Activated T-helper 17 cell treated with anti-CD3 and anti-CD28 coated beads, Interleukin-2, amount 50 U/mL, for 72 hours (primary cell): Measurements from ENCODE around the gene LRRIQ4. TPM values are rescaled to one million over a fixed set of nuclear protein-coding genes. Genes with fewer than 3 reads are reported as not detected.

Experiments used
- ATAC-seq: fragments of 150-1000 bp; cut with Tn5 transposase; replicated peaks from 2 replicates; pipeline ENCODE4 v1.10.0; 2021; ENCODE audit warnings: mild to moderate bottlenecking, moderate library complexity
- H3K27ac Mint-ChIP-seq: one replicate; pipeline ENCODE4 v1.8.0; 2022; ENCODE audit warnings: mixed read lengths
- H3K27me3 Mint-ChIP-seq: one replicate; pipeline ENCODE4 v1.8.0; 2022; ENCODE audit warnings: mixed read lengths
- H3K36me3 Mint-ChIP-seq: one replicate; pipeline ENCODE4 v1.8.0; 2022; ENCODE audit warnings: low read depth, mild to moderate bottlenecking, mixed read lengths
- H3K4me1 Mint-ChIP-seq: one replicate; pipeline ENCODE4 v1.8.0; 2022; ENCODE audit warnings: mixed read lengths
- H3K4me3 Mint-ChIP-seq: one replicate; pipeline ENCODE4 v1.8.0; 2022; ENCODE audit warnings: mild to moderate bottlenecking, mixed read lengths
- H3K9me3 Mint-ChIP-seq: one replicate; pipeline ENCODE4 v1.8.0; 2022; ENCODE audit warnings: mixed read lengths
- total RNA-seq, 2 donors: library from RNA; stranded (reverse); gene quantifications; one replicate each; pipeline ENCODE4 v1.2.3, GENCODE V29; 2022

The LRRIQ4 gene
- total RNA-seq, 2 donors from 2014 or later = 0.13 TPM

- H3K27ac Mint-ChIP-seq = no peak overlapping the region
- no peak for ATAC-seq
- no peaks in the 10 kb centered on the region for H3K36me3 Mint-ChIP-seq
- H3K9me3 Mint-ChIP-seq = no peaks in the 10 kb centered on the region
- no peaks in the 10 kb centered on the region for H3K4me1 Mint-ChIP-seq
- no peak overlapping the region for H3K4me3 Mint-ChIP-seq
- H3K27me3 Mint-ChIP-seq = peaks cover 24% of the 10 kb centered on the region
These were observed 10.3 kb downstream of the LRRIQ4 start for GRCh38 chr3:169822983-169823382.

- Mint-ChIP-seq H3K27me3 (peaks cover 19% of the 10 kb centered on the region), H3K4me3 (no peak overlapping the region), H3K9me3 (no peaks in the 10 kb centered on the region), H3K36me3 (no peaks in the 10 kb centered on the region), H3K27ac (no peak overlapping the region), H3K4me1 (no peaks in the 10 kb centered on the region)
- no peak for ATAC-seq
These were observed 12.6 kb downstream of the LRRIQ4 start for GRCh38 chr3:169825316-169825715.

- H3K27me3 Mint-ChIP-seq = peaks cover 9% of the 10 kb centered on the region
- no peaks in the 10 kb centered on the region for H3K4me1 Mint-ChIP-seq
- no peaks in the 10 kb centered on the region for H3K36me3 Mint-ChIP-seq
- H3K9me3 Mint-ChIP-seq = no peaks in the 10 kb centered on the region
- H3K27ac Mint-ChIP-seq = no peak overlapping the region
- no peak overlapping the region for H3K4me3 Mint-ChIP-seq
- ATAC-seq = no peak
These were observed 15.0 kb downstream of the LRRIQ4 start for GRCh38 chr3:169827712-169828111.

DNA sequence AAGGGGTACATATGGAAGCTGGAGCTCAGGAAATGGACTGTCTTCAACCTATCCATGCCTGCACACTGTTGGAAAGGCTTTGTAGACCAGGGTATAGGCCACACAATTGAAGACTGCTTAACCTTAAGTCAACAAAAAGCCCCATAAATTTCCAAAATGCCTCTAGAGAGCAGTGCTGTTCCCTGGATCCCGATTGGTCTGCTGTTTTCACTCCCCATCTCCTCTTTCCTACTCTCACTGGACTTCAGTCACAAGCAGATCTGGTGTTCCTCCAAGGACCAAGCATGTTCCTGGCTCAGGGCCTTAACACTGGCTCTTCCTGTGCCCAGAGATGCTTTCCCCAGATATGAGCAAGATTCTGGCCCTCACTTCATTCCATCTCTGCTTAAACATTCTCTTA lies 22.9 kb downstream of the LRRIQ4 start:
- Mint-ChIP-seq H3K4me1 (no peaks in the 10 kb centered on the region), H3K27me3 (peaks cover 9% of the 10 kb centered on the region), H3K4me3 (no peak overlapping the region), H3K9me3 (no peaks in the 10 kb centered on the region), H3K27ac (no peak overlapping the region), H3K36me3 (no peaks in the 10 kb centered on the region)
- no peak for ATAC-seq

- no peak overlapping the region for H3K4me3 Mint-ChIP-seq
- H3K9me3 Mint-ChIP-seq = no peaks in the 10 kb centered on the region
- H3K4me1 Mint-ChIP-seq = no peaks in the 10 kb centered on the region
- H3K27me3 Mint-ChIP-seq = peaks cover 10% of the 10 kb centered on the region
- H3K27ac Mint-ChIP-seq = no peak overlapping the region
- ATAC-seq = no peak
- no peaks in the 10 kb centered on the region for H3K36me3 Mint-ChIP-seq
These were observed 23.6 kb downstream of the LRRIQ4 start for GRCh38 chr3:169836078-169836941.

DNA sequence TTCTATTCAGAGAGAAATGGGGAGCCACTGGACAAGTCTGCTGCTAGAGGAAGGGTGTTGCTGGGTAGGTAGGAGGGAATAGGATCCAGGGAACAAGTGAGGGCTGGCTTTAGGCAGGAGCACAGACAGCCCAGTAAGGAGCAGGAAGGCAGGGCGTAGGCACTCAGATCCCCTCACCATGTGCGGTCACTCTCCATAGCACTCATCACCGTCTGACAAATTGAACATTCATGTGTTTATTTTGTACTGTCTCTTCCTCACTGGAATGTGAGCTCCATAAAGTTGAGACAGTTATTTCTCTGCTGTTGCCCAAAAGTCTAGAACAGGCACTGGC lies 24.2 kb downstream of the LRRIQ4 start:
- no peak for ATAC-seq
- no peaks in the 10 kb centered on the region for H3K4me1 Mint-ChIP-seq

DNA sequence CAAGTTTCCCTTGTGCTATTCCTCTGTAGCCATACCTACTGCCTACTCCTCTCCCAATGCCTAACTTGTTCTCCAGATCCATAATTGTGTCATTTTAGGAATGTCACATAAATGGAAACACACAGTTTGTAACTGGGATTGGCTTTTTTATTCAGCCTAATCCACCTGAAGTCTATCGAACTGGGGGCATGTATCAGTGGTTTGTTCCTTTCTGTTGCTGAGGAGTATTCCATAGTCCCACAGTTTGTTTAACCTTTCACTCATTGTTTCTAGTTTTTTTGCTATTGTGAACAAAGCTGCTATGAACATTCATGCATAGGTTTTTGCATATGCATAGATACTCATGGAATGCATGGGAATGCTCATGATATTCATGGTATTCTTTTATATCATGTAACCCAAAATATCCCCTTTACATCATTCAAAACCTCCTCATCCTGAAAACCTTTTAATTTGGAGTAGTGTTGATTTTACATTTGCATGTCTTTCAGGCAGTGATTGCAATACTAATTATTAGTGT lies 25.9 kb downstream of the LRRIQ4 start:
- peaks cover 10% of the 10 kb centered on the region for H3K27me3 Mint-ChIP-seq
- no peak for ATAC-seq
- H3K27ac Mint-ChIP-seq = no peak overlapping the region
- H3K4me1 Mint-ChIP-seq = no peaks in the 10 kb centered on the region
- H3K36me3 Mint-ChIP-seq = no peaks in the 10 kb centered on the region
- H3K9me3 Mint-ChIP-seq = no peaks in the 10 kb centered on the region
- no peak overlapping the region for H3K4me3 Mint-ChIP-seq

More for the DNA sequence above, 24.2 kb downstream of the LRRIQ4 start:
- H3K4me3 Mint-ChIP-seq = no peak overlapping the region
- no peaks in the 10 kb centered on the region for H3K9me3 Mint-ChIP-seq
- H3K27me3 Mint-ChIP-seq = peaks cover 10% of the 10 kb centered on the region
- no peak overlapping the region for H3K27ac Mint-ChIP-seq
- no peaks in the 10 kb centered on the region for H3K36me3 Mint-ChIP-seq

- Mint-ChIP-seq H3K4me1 (no peaks in the 10 kb centered on the region), H3K4me3 (no peak overlapping the region), H3K27me3 (peaks cover 10% of the 10 kb centered on the region)
These were observed 28.5 kb downstream of the LRRIQ4 start for GRCh38 chr3:169841171-169841570.

GRCh38 chr3:169842960-169843359 lies 30.3 kb downstream of the LRRIQ4 start:
- H3K4me3 Mint-ChIP-seq = no peak overlapping the region
- H3K4me1 Mint-ChIP-seq = no peaks in the 10 kb centered on the region
- H3K9me3 Mint-ChIP-seq = no peaks in the 10 kb centered on the region
- peaks cover 6% of the 10 kb centered on the region for H3K27me3 Mint-ChIP-seq
- no peak overlapping the region for H3K27ac Mint-ChIP-seq
- ATAC-seq = no peak
- no peaks in the 10 kb centered on the region for H3K36me3 Mint-ChIP-seq

More at GRCh38 chr3:169841171-169841570, 28.5 kb downstream of the LRRIQ4 start:
- Mint-ChIP-seq H3K27ac (no peak overlapping the region), H3K36me3 (no peaks in the 10 kb centered on the region), H3K9me3 (no peaks in the 10 kb centered on the region)
- ATAC-seq = no peak

- ATAC-seq = no peak
- H3K9me3 Mint-ChIP-seq = no peaks in the 10 kb centered on the region
- no peak overlapping the region for H3K4me3 Mint-ChIP-seq
- H3K27ac Mint-ChIP-seq = no peak overlapping the region
- H3K4me1 Mint-ChIP-seq = no peaks in the 10 kb centered on the region
- H3K27me3 Mint-ChIP-seq = no peaks in the 10 kb centered on the region
- no peaks in the 10 kb centered on the region for H3K36me3 Mint-ChIP-seq
These were observed 34.0 kb downstream of the LRRIQ4 start for GRCh38 chr3:169846458-169847193.

DNA sequence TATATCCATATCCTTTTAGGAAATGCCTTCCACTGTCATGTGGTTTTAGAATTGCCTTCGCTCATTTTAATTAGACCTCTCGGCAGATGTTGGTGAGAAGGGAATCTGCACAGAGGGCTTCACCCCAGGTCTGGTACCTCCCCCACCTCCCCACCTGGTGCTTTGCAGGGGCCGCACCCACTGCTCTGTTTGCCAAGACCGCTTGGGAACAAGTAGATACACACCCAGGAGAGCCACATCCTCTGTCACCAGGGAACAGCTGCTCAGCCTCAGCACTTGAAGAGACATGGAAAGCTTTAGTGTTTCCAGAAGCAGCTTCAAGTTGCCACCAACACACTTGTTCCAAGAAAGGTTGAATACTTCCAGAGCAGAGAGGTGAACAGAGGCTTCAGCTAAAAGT lies 35.2 kb downstream of the LRRIQ4 start:
- Mint-ChIP-seq H3K4me1 (no peaks in the 10 kb centered on the region), H3K27me3 (no peaks in the 10 kb centered on the region), H3K4me3 (no peak overlapping the region), H3K27ac (no peak overlapping the region), H3K36me3 (no peaks in the 10 kb centered on the region), H3K9me3 (no peaks in the 10 kb centered on the region)
- ATAC-seq = no peak

DNA sequence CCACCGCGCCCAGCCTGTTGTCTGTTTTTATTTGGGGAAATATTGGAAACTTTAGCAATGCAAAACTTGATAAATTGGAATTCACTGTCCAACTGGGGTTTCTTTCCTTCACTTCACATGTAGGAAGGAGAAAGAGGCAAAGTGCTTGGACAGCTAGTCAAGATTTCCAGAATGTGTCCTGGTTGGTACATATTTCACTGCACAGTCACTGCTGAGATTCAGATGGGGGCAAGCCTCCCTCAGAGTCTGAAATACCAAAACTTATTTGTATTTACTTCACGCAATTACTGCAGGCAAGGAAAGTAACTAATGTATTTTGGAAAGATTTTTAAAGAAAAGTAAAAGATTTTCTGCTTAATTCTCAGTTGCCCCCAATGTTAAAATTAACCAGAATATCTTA lies 36.1 kb downstream of the LRRIQ4 start:
- Mint-ChIP-seq H3K27ac (no peak overlapping the region), H3K36me3 (no peaks in the 10 kb centered on the region), H3K4me1 (no peaks in the 10 kb centered on the region), H3K4me3 (no peak overlapping the region), H3K27me3 (no peaks in the 10 kb centered on the region), H3K9me3 (no peaks in the 10 kb centered on the region)
- ATAC-seq = no peak

GRCh38 chr3:169850618-169851017 lies 37.9 kb downstream of the LRRIQ4 start:
- Mint-ChIP-seq H3K4me1 (no peaks in the 10 kb centered on the region), H3K4me3 (no peak overlapping the region), H3K36me3 (no peaks in the 10 kb centered on the region), H3K27me3 (no peaks in the 10 kb centered on the region), H3K9me3 (no peaks in the 10 kb centered on the region), H3K27ac (no peak overlapping the region)
- no peak for ATAC-seq

- H3K9me3 Mint-ChIP-seq = no peaks in the 10 kb centered on the region
- no peak overlapping the region for H3K27ac Mint-ChIP-seq
- H3K27me3 Mint-ChIP-seq = peaks cover 8% of the 10 kb centered on the region
- ATAC-seq = no peak
- no peaks in the 10 kb centered on the region for H3K4me1 Mint-ChIP-seq
- H3K4me3 Mint-ChIP-seq = no peak overlapping the region
- H3K36me3 Mint-ChIP-seq = no peaks in the 10 kb centered on the region
These were observed 42.8 kb downstream of the LRRIQ4 start for GRCh38 chr3:169855514-169855913.

DNA sequence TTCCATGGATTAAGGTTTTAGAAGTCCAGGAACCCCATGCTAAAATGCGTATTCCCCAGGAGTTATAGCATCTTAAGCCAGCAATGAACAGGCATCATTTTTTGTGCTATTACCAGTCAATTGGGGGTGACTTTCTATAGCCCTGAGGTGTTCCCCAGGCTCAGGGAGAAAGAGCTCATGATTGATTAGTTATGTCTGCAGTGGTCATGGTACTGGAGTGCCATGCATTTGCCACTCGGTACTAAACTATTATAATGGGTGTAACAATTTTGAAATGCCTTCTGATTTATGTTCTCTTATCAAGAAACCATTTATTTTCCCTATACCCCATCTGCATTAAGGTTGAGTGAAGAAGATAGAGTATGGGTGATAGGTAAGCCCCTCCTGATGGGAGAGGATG lies 45.1 kb downstream of the LRRIQ4 start:
- Mint-ChIP-seq H3K27ac (no peak overlapping the region), H3K9me3 (no peaks in the 10 kb centered on the region), H3K4me3 (no peak overlapping the region), H3K36me3 (no peaks in the 10 kb centered on the region), H3K4me1 (no peaks in the 10 kb centered on the region), H3K27me3 (peaks cover 15% of the 10 kb centered on the region)
- ATAC-seq = no peak
